ENCODE data around the gene GPC6.
A peak's percentile ranks its signal among the peaks of the same experiment; 100 is the strongest.

The GPC6 gene

DNA sequence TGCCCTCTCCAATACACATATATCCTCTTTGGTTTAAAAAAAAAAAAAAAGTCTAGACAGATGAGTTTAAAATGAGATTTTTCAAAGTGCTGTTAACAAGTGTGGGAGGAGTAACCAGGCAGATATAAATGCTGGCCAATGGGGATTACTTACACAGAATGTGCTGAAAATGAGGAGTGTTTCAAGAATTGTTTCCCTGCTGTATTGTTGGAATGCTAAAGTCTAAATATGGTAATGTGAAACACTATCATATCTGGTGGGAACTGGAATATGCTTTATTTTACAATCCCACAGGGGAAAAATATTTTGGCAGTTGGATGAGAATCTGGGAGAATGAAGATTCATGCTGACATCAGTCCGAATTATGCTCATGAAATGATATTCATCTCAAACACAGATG, 1002.2 kb downstream of the GPC6 start:
- FAIRE-seq (no peak), DNase-seq (ENCODE audit: low spot score) (no peak)

DNA sequence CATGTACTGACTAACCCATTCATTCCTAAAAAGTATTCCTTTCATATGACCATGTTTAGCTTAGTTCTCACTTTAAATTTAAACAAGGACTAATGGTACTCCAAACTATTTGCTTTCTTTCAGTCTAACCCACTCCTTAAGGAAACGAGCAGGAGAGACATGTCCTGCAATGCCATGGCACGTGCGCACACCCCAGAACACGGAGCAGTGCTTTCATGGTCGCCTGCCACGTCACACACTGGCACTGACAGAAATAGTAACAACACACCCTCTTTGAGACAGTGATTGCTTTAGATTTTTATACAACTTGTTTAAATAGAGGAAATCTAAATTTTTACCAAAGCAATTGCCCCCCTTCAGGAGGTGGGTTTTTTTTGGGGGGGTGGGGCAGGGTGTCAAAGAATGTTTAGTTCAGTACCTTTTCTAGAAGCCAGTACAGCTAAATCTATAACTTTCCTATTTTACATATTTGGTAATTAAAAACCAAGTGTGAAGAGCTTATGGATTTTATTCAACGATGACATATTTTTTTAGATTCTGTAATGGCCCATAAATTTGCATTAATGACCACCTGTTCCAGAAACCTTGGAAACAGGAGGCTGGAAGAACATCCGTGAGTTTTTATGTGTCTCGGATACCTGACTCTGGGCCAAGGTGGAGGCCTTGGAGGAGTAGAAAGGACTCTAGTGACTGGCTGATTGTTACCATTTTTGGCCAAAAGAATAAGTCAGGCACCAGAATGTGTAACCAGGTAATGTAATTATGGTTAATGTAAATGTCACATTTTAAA, 1005.7 kb downstream of the GPC6 start:
- no peak for FAIRE-seq
- DNase-seq (ENCODE audit: low spot score), result no peak

DNA sequence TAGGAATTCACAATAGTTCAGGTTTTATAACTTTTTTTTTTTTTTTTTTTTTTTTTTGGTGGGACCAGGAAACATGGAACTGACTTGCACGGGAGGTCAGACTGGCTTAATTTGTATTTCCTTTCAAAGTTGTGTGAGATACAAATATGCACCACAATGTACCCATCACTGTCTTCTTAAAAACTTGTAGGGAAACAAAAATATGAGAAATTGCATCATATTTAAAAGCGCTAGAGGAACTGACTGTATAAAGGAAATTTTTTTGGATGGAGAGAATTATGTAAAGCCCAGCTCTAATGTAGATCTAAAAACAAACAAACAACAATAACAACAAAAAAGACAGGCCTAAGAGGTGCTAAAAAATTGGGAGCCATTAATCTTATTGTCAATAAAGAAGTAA, 1006.3 kb downstream of the GPC6 start:
- no peak for DNase-seq (ENCODE audit: low spot score)

DNA sequence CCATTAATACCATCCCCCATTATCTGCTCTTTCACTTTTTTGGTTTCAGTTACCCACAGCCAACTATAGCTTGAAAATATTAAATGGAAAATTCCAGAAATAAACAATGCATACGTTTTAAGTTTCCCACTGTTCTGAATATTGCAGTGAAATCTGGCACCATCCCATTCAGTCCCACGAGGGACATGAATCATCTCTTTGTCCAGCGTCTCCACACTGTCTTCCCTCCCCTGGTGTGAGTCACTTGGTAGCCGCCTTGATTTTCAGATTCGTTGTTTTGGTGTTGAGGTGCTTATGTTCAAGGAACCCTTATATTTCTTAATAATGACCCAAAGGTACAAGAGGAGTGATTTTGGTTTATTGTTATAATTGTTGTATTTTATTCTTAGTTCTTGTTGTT, 1006.8 kb downstream of the GPC6 start:
- DNase-seq (ENCODE audit: low spot score), result peak; percentile 74
- FAIRE-seq, result peak; percentile 95

More for the DNA sequence above, 1006.3 kb downstream of the GPC6 start:
- FAIRE-seq, result no peak

DNA sequence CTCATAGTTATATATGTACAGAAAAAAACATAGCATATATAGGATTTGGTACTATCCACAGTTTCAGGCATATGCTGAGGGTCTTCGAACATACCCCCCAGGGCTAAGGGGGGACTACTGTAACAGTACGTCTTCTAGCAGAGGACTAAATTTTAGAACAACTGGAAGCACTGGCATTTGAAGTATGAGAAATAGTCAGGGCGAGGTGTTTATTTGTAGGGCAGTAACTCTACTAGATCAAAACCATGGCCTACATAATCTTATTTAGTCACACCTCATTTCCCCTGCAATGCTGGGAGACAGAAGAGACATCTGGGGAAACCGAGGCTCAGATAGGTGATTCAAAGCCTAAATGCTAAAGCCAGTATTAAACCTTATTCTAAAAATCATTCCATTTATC, 1007.2 kb downstream of the GPC6 start:
- DNase-seq (ENCODE audit: low spot score) (no peak), FAIRE-seq (no peak)

DNA sequence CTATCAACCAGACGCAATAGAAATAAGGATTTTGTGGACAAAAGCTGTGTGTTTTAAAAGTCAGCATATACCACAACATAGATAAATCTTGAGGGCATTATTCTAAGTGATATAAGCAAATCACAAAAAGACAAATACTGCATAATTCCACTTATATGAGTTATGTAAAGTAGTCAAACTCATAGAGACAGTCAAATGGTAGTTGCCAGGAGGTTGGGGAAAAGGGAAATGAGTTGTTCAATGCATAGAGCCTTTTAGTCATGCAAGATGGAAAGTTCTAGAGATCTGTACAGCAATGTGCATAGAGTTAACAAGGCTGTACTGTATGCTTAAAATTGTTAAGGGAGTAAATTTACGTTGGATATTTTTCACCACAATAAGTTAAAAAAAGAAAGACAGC, 1008.1 kb downstream of the GPC6 start:
- DNase-seq (ENCODE audit: low spot score), result no peak
- FAIRE-seq, result no peak

DNA sequence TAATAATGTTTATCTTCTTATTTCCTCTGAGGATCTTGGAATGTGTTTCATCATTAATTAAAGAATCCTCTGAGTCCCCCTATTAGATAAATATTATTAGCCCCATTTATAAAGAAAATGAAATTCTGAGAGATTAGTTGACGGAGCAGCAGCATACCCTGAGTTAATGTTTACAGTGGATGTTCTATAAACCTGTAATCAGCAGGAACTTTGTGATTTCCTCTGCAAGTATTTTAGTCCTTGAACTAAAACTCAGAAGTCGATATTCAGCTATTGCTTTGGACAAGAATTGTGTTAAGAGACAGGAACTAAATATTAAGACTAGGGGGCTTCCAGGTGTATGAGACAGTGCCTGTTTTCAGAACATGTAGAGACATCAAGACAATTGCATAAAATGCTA, 1009.5 kb downstream of the GPC6 start:
- DNase-seq (ENCODE audit: low spot score) (no peak), FAIRE-seq (no peak)

DNA sequence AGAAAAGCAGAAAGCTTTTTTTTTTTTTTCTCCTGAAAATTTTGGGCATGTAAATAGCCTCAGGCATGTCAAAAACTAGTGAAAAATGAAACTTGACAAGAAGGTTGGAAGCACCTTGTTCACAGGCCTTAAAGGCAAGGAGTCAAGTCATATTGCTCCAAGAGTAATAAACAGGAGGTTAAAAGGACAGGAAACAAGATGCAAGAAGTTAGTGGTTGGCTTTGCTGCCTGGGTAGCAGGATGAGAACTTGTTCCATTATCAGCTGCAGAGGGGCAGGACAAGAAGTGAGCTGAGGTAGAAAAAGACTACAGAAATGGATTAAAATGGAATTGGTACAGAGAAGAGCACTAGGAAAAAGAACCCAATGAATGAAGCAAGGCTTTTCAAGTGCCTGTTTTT, 1010.3 kb downstream of the GPC6 start:
- no peak for FAIRE-seq
- DNase-seq (ENCODE audit: low spot score), result no peak

DNA sequence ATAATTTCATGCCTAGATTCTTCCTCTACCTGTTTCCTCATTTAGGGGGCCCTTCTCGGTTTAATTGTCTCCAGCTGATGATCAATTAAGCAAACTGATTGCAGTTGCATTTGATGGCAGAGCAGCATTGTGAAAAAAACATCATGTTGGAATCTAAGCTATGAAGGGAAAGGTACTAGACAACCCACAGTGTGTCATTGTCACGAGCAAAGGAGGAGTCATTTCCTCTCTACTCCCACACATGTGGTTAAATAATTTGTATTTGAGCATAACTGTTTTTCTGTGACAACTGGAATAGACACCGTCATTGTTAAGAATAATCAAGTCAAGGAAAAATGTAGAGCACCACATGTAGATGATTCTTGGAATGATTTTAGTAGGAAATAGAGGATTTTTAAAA, 1012.5 kb downstream of the GPC6 start:
- DNase-seq (ENCODE audit: low spot score) (peak; percentile 80), FAIRE-seq (peak; percentile 86)

DNA sequence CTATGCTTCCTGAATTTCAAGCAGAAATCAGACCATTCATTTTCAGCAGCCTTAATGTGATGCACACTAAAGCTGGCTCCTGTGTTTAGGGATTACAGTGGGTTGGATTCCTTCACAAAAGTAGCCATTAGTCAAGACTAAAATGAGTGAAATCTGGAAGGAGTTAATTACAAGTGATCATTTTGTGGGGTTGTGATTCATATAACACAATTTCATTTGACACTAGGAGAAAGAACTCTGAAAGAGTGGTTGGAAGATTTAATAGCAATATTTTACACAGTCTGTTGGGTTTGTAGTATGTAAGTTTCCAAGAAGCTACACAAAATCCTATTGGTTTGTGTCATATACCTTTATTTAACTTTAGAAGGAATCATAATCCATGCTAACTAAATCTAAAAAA, 1015.9 kb downstream of the GPC6 start:
- DNase-seq (ENCODE audit: low spot score) (no peak), FAIRE-seq (no peak)

DNA sequence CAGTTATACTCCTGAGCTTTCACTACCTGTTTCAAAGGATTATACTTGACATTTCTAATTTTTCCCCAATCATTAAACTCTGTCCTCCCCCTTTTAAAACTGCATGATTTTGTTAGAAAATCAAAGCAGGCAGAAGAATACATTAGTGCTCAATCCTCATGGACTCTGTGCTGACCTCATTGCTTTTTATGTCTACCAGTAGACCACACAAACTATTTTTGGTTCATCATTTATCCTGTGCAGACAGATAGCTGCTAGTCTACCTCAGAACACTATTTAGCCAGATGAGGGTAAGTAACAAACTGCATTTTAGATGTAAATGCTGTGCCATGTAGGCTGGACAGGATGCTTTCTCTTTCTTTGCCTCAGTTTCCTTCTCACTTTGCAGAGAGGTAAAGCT, 1016.9 kb downstream of the GPC6 start:
- FAIRE-seq, result no peak
- no peak for DNase-seq (ENCODE audit: low spot score)

DNA sequence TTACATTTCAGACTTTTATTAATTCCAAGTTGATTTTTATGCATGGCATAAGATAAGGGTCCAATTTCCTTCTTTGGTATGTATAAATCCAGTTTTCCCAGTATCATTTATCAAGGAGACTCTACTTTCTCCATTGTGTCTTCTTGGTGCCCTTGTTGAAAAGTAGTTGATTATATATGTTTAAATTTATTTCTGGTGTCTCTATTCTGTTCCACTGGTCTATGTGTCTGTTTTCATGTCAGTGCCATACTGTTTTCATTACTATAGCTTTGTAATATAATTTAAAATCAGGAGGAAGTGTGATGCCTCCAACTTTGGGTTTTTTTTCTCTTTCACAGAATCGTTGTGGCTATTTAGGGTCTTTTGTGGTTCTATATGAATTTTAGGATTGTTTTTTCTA, 1019.9 kb downstream of the GPC6 start:
- DNase-seq (ENCODE audit: low spot score) (no peak), FAIRE-seq (no peak)

DNA sequence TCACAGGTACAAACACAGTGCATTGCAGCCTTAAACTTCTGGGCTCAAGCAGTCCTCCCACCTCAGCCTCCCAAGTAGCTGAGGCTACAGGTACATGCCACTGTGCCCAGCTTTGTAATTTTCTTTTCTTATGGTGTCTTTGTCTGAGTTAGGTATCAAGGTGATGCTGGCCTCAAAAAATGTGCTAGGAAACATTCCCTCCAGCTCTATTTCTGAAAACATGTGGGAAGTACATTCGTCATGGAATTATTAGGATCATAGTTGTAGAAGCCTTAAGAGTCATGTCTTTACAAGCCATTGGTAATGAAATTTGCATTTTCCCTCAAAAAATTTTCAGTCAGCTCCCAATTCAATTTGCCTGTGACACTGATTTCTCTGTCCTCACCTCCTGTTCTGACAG, 1021.3 kb downstream of the GPC6 start:
- DNase-seq (ENCODE audit: low spot score), result no peak
- FAIRE-seq, result no peak

DNA sequence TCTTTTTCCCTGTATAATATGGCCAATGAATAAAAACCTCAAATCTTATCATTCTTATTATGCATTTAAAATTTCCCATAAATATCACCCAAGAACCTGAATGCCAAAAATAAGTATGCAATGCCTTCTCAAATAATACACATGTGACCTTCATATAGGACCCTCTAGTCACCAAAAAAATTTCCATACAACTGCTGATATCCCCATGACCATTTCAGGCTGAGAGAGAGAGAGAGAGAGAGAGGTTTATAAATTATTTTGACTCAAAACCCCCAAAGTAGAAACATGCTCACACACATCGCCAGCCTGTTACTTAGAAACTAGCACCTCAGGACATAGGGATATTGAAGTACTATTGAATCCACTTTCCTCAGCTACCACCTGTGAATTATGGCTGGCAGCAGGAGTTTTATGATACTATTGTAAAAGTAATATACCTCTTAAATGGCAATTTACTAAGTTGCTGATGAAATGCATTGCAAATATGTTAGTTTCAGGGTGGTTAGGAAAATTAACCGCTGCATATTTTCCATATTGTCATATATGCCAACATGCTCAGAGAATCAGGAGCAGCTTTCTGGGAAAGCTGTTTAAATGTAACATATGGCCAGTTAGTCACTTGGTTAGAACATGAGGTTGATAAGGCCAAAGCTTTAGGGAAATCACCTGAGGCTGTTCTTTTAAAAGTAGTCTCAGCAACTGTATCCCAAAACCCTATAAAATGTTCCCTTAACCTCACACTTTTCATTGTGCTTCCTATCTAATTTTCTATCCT, 1022.0 kb downstream of the GPC6 start:
- FAIRE-seq (no peak), DNase-seq (ENCODE audit: low spot score) (no peak)

DNA sequence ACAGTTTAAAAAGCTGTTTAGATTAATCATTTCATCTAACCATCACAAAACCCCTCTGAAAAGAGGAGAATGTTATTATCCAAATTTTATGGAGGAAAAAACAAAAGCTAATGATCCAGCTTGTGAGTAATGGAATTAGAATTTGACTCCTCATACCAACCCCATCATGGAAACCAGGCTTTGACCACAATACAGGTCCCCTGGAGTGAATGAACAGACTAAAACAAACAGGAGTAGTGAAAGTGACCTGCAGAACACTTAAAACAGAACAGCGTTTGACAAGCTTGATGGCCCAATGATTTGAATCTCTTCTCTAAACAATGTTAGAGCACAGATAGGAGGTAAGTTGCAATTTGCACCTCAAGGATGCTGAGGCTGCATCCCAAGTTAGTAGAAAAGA, 1022.9 kb downstream of the GPC6 start:
- peak; percentile 89 for DNase-seq (ENCODE audit: low spot score)
- peak; percentile 98 for FAIRE-seq

DNA sequence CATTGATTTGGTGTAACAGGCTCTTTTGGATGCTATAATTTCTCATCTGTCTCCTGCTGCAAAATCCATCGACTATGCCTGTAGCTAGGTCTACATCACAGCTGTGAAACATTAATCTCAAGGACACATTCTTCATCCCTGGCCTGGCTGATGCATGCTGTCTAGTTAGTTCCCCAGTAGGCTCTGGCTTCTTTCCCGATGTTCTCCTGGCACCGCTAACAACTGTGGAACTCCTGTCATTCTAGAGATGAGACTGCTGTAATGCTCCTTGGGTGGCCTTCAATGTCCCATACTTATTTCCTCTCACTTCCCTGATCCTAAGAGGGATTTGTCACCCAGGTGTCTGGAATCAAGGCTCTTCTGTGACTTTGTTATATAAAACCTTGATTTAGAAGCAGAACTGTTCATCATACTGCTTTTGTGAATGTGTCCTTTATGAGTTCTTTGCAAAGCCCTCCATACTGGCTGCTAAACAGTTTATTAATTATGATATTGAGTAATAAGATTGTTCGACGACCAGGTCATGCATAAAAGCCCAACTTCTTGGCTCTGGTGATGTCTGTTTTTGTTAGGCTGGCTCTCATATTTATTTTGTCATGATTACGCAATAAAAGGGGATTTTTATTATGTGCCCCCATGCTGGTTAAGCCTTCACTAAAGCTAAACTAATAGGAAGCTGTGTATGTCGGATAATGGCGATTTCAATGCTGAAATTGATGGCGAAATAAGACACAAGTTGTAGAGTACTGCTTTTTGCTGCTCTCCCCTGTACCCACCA, 1025.4 kb downstream of the GPC6 start:
- peak; percentile 44 for FAIRE-seq

DNA sequence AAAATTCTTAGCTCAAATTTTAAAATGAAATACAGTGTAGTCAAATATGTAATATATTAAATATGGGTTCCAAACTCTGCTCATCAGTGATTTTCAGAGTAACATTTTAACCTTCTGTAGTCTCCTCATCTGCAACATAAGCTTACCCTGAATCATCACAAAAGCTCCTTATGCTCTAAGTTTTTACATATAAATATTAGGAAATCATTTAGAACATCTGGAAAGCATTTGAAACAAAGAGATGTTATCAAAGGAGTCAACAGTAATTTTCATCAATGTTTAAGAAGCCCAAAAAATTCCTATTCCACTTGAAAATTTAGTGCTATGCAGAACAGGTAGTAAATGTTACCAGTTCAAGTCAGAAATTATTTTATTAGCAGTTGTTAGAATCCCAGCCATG, 1028.1 kb downstream of the GPC6 start:
- DNase-seq (ENCODE audit: low spot score), result no peak
- no peak for FAIRE-seq

More for the DNA sequence above, 1025.4 kb downstream of the GPC6 start:
- peak; percentile 39 for DNase-seq (ENCODE audit: low spot score)

DNA sequence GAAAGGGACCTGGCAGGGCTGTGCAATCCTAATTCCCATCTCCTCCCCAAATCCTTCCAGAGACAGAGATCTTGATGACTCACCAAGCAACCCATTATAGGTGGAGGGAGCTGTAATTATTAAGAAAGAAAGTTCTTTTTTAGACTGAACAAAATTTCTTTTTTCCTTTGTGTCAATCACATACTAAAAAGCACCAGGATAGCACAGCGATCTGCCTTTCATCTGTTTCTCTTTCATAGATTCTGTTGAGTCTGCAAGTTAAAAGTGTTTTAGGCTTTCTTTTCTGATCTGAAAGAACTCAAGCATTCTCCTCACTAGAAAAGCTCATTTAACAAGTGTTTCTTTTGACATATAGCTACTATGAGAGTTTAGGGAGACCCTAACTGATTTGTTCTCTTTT, 1030.1 kb downstream of the GPC6 start:
- no peak for DNase-seq (ENCODE audit: low spot score)
- FAIRE-seq, result no peak

DNA sequence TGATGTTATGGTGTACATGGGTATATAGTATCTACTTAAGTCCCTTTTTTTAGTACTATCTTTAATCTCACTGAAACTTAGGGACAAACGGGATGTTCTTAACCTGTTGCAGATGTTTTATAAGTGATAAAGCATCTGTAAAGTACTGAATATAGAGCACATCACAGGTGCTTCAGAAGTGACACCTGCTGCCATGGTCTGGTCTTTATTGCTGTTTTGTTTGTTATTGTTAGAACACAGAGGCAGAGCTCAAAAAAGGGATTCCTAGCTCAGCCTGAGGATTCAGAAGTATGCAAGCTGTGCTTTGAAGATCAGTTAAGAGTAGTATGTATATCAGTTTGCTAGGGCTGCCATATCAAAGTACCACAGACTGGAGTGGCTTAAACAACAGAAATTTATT, 1033.4 kb downstream of the GPC6 start:
- DNase-seq (ENCODE audit: low spot score) (no peak), FAIRE-seq (no peak)

DNA sequence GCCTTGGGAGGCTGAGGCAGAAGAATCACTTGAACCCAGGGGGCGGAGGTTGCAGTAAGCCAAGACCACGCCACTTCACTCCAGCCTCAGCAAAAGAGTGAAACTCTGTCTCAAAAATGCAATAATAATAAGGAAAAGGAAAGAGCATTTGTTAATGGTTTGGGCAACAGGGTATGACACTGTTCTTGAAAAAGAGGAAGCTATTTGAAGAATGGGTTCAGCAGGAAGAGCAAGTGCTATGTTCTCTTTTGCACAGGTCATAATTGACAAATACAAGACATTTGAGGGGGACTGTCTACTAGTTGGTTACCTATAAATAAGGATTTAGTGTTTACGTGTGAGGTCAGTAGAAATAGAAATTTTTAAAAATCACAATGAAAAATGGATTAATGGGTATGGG, 1034.6 kb downstream of the GPC6 start:
- DNase-seq (ENCODE audit: low spot score) (no peak), FAIRE-seq (no peak)

DNA sequence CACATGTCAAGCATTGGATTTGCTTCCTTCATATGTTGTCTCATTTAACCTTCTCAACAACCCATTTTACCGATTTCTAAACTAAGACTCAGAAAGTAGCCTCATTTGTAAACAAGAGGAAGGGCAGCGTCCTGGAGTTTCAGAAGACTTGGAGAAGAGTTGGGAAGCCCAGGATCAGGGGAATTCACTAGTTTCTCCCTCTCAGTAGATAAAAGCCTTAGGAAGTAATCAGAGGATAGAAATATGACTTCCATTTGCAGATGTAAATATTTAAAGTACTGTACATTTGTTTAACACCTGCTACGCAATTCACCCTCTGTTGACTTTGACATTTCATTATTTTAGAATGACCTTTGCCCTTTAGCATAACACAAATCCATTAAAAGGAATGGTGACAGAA, 1036.4 kb downstream of the GPC6 start:
- no peak for DNase-seq (ENCODE audit: low spot score)
- FAIRE-seq, result no peak

All from RCC 7860 (cell line).